ENCODE measurements around the gene SPINT2.
A peak's percentile ranks its signal among the peaks of the same experiment; 100 is the strongest.
"Not testable (repeated sequence)": the region's sequence is repeated elsewhere in the genome, so short reads cannot be mapped to it uniquely, and the experiment has no call there.

SPINT2 gene

GRCh38 chr19:38264486-38265212 is at the start of gene SPINT2:
Gene SPINT2, plus strand, starts transcription at chr19:38264573. Its CDS starts 320 bp downstream, at chr19:38264893.
- DNase-seq = no peak

GRCh38 chr19:38216785-38217641 is 47.4 kb upstream of the SPINT2 start:
- DNase-seq = no peak

- DNase-seq = no peak
These were observed 46.2 kb upstream of the SPINT2 start for GRCh38 chr19:38218204-38218603.

GRCh38 chr19:38219221-38219620 is 45.2 kb upstream of the SPINT2 start:
- no peak for DNase-seq

- no peak for DNase-seq
These were observed 43.0 kb upstream of the SPINT2 start for GRCh38 chr19:38221421-38221820.

- DNase-seq = no peak
These were observed 42.2 kb upstream of the SPINT2 start for GRCh38 chr19:38221919-38222830.

- DNase-seq = no peak
These were observed 41.3 kb upstream of the SPINT2 start for GRCh38 chr19:38223119-38223523.

GRCh38 chr19:38223617-38224013 is 40.8 kb upstream of the SPINT2 start:
- DNase-seq = no peak

- peak; percentile 66 for DNase-seq
These were observed 40.1 kb upstream of the SPINT2 start, which contains the start of gene DPF1 for GRCh38 chr19:38224014-38224862. Gene DPF1, minus strand, starts transcription at chr19:38224222. Its CDS starts 80 bp downstream, at chr19:38224142.

GRCh38 chr19:38224863-38225218 is 39.5 kb upstream of the SPINT2 start:
- not testable (repeated sequence) for DNase-seq

GRCh38 chr19:38227287-38228004 is 36.9 kb upstream of the SPINT2 start:
- peak; percentile 5 for DNase-seq

- DNase-seq = no peak
These were observed 36.4 kb upstream of the SPINT2 start for GRCh38 chr19:38228005-38228377.

GRCh38 chr19:38228491-38229439 is 35.6 kb upstream of the SPINT2 start:
- peak; percentile 23 for DNase-seq

- peak; percentile 80 for DNase-seq
These were observed 34.7 kb upstream of the SPINT2 start for GRCh38 chr19:38229585-38230073.

GRCh38 chr19:38230506-38231133 is 33.8 kb upstream of the SPINT2 start:
- DNase-seq = not testable (repeated sequence)

- no peak for DNase-seq
These were observed 32.5 kb upstream of the SPINT2 start for GRCh38 chr19:38231918-38232317.

GRCh38 chr19:38233740-38234251 is 30.6 kb upstream of the SPINT2 start:
- peak; percentile 62 for DNase-seq

- DNase-seq = no peak
These were observed 29.8 kb upstream of the SPINT2 start for GRCh38 chr19:38234615-38235014.

GRCh38 chr19:38239816-38240215 is 24.6 kb upstream of the SPINT2 start:
- DNase-seq = no peak

All from NCI-H510A treated with DMSO at 0.1 percent for 48 hours (cell line).